CD14-positive monocyte (primary cell): ENCODE data around the gene NUDT1. TPM values are rescaled to one million over a fixed set of nuclear protein-coding genes. Genes with fewer than 3 reads are reported as not detected.

ENCODE experiments used
- DNase-seq, 3 donors: peaks; one replicate each; pipeline ENCODE4 v3.0.0-alpha.2; 2011 to 2022
- H2AFZ ChIP-seq: 2 replicates; pipeline ENCODE4 v1.6.0; 2012; ENCODE audit warnings: mild to moderate bottlenecking, low read depth, low read length, inconsistent platforms; ENCODE audit not compliant: insufficient read depth, poor library complexity, severe bottlenecking
- H3K27ac ChIP-seq, 2 donors: 1 replicate in 1 of 2; 2 replicates in 1 of 2; pipeline ENCODE4 v1.5.1; 2012 to 2013; ENCODE audit warnings: low read length in 2 of 2, control low read depth in 1 of 2, inconsistent platforms in 1 of 2, low read depth in 1 of 2, mild to moderate bottlenecking in 1 of 2
- H3K27me3 ChIP-seq, 2 donors: one replicate each; pipeline versions ENCODE4 v1.6.0 to v1.6.1; 2011 to 2013; ENCODE audit warnings: low read length in 2 of 2; ENCODE audit not compliant: control insufficient read depth in 2 of 2, insufficient read depth in 2 of 2
- H3K36me3 ChIP-seq, 2 donors: replicated peaks in 1 of 2; 1 replicate in 1 of 2; 2 replicates in 1 of 2; pipeline versions ENCODE4 v1.5.1 to v1.6.1; 2012 to 2013; ENCODE audit warnings: low read length in 2 of 2, control low read depth in 1 of 2, inconsistent platforms in 1 of 2, mild to moderate bottlenecking in 1 of 2; ENCODE audit not compliant: insufficient read depth in 2 of 2, control insufficient read depth in 1 of 2
- H3K4me1 ChIP-seq, 2 donors: 1 replicate in 1 of 2; 2 replicates in 1 of 2; pipeline versions ENCODE4 v1.5.1 to v1.6.1; 2012 to 2013; ENCODE audit warnings: low read length in 2 of 2, control low read depth in 1 of 2, inconsistent platforms in 1 of 2, mild to moderate bottlenecking in 1 of 2, moderate library complexity in 1 of 2; ENCODE audit not compliant: insufficient read depth in 2 of 2, control insufficient read depth in 1 of 2
- H3K4me2 ChIP-seq: replicated peaks from 2 replicates; pipeline ENCODE3; 2012; ENCODE audit warnings: low read length, moderate library complexity, mild to moderate bottlenecking; ENCODE audit not compliant: poor library complexity, severe bottlenecking; ENCODE audit errors: extremely low read depth
- H3K4me3 ChIP-seq, 3 experiments: fragments of 200-600 bp in 1 of 3; sonication (generic) in 1 of 3; replicated peaks in 1 of 3; 1 replicate in 2 of 3; 2 replicates in 1 of 3; pipeline ENCODE4 v1.5.1; 2011 to 2013; ENCODE audit warnings: low read length in 3 of 3, mild to moderate bottlenecking in 3 of 3, control low read depth in 2 of 3, low read depth in 2 of 3, inconsistent platforms in 1 of 3, moderate library complexity in 1 of 3
- H3K79me2 ChIP-seq: 2 replicates; pipeline ENCODE4 v1.6.0; 2012; ENCODE audit warnings: mild to moderate bottlenecking, control low read depth, inconsistent platforms, low read length, moderate library complexity; ENCODE audit not compliant: insufficient read depth
- H3K9ac ChIP-seq: 2 replicates; pipeline ENCODE4 v1.6.0; 2017; ENCODE audit warnings: low read length, mild to moderate bottlenecking; ENCODE audit not compliant: insufficient read depth, poor library complexity, severe bottlenecking
- H3K9me3 ChIP-seq, 2 donors: replicated peaks in 1 of 2; 1 replicate in 1 of 2; 2 replicates in 1 of 2; pipeline versions ENCODE4 v1.5.1 to v1.6.1; 2012 to 2013; ENCODE audit warnings: low read length in 2 of 2, control low read depth in 1 of 2; ENCODE audit not compliant: control insufficient read depth in 1 of 2, insufficient read depth in 1 of 2
- H4K20me1 ChIP-seq: 2 replicates; pipeline ENCODE4 v1.6.0; 2012; ENCODE audit warnings: mild to moderate bottlenecking, low read length, control low read depth, moderate library complexity; ENCODE audit not compliant: insufficient read depth
- H3K27ac Mint-ChIP-seq, 7 donors: one replicate each; pipeline ENCODE4 v1.8.0; 2020; ENCODE audit warnings: mild to moderate bottlenecking in 7 of 7, mixed read lengths in 7 of 7, moderate library complexity in 6 of 7, inconsistent platforms in 2 of 7
- H3K27me3 Mint-ChIP-seq, 3 donors: one replicate each; pipeline ENCODE4 v1.8.0; 2021 to 2022; ENCODE audit warnings: low read depth in 3 of 3, mild to moderate bottlenecking in 3 of 3, mixed read lengths in 3 of 3, moderate library complexity in 3 of 3, inconsistent platforms in 1 of 3
- H3K36me3 Mint-ChIP-seq, 2 donors: one replicate each; pipeline ENCODE4 v1.8.0; 2020; ENCODE audit warnings: mixed read lengths in 2 of 2, inconsistent platforms in 1 of 2, mild to moderate bottlenecking in 1 of 2
- H3K4me1 Mint-ChIP-seq: one replicate; pipeline ENCODE4 v1.8.0; 2020; ENCODE audit warnings: mild to moderate bottlenecking, mixed read lengths
- H3K4me3 Mint-ChIP-seq, 2 donors: one replicate each; pipeline ENCODE4 v1.8.0; 2020; ENCODE audit warnings: mild to moderate bottlenecking in 2 of 2, mixed read lengths in 2 of 2, moderate library complexity in 1 of 2
- H3K9me3 Mint-ChIP-seq, 7 donors: one replicate each; pipeline ENCODE4 v1.8.0; 2020 to 2022; ENCODE audit warnings: mixed read lengths in 7 of 7, mild to moderate bottlenecking in 6 of 7, moderate library complexity in 6 of 7, inconsistent platforms in 2 of 7
- CTCF ChIP-seq: fragments of 200-600 bp; IDR thresholded peaks from one replicate; pipeline ENCODE4 v1.8.0; 2022; ENCODE audit warnings: antibody characterized with exemption, mild to moderate bottlenecking
- WGBS: methylation state at CpG from one replicate; pipeline ENCODE4 v1.1.5; 2013; ENCODE audit warnings: missing lambda C conversion rate; ENCODE audit not compliant: insufficient coverage; 5-methylcytosine and 5-hydroxymethylcytosine counted together
- intact Hi-C, 2 donors: fragments of 100-400 bp; cut with micrococcal nuclease; formaldehyde crosslinking; loops; one replicate each; pipeline versions ENCODE4 v1.15.0 to v1.15.1; 2023
- polyA plus RNA-seq, 3 donors: library from polyadenylated mRNA; depleted of rRNA in 1 of 3; unstranded in 2 of 3; stranded (reverse) in 1 of 3; fragments of 300-500 nt in 2 of 3; fragments of >200 nt in 1 of 3; fragmentation: Illumina TruSeq in 2 of 3; gene quantifications; 1 replicate in 2 of 3; 2 replicates in 1 of 3; pipeline ENCODE4 v1.2.3, GENCODE V29; 2012 to 2021

NUDT1 gene
- polyA plus RNA-seq, 3 donors = 19.6 to 42.6 (median 40.8) TPM

- Histone ChIP-seq H3K27ac (no peak overlapping the region), H3K4me2 (no peak overlapping the region), H3K36me3 (peaks cover 39 to 50% of the 10 kb centered on the region in 2 donors), H3K4me1 (no peaks in the 10 kb centered on the region), H3K79me2 (no peaks in the 10 kb centered on the region), H3K4me3 (no peak overlapping the region), H2AFZ (no peak overlapping the region), H3K9ac (no peak overlapping the region), H3K27me3 (no peaks in the 10 kb centered on the region), H4K20me1 (no peaks in the 10 kb centered on the region), H3K9me3 (no peaks in the 10 kb centered on the region)
- peaks cover 45 to 76% of the 10 kb centered on the region in 2 donors for H3K36me3 Mint-ChIP-seq
- H3K27ac Mint-ChIP-seq = no peak overlapping the region
- no peak overlapping the region for H3K4me3 Mint-ChIP-seq
- DNase-seq = no peak
- intact Hi-C loops = no loop called here
- 96% methylated on average over 17 of the region's 20 CpGs for WGBS
- no peak for TF ChIP-seq CTCF
- H3K27me3 Mint-ChIP-seq = peaks cover 0 to 1% (median 1%) of the 10 kb centered on the region in 3 donors
- H3K9me3 Mint-ChIP-seq = peaks cover 0 to 3% (median 0%) of the 10 kb centered on the region in 7 donors
- H3K4me1 Mint-ChIP-seq = no peaks in the 10 kb centered on the region
Observed at GRCh38 chr7:2273866-2274265, 31.8 kb downstream of the NUDT1 start.

- Histone ChIP-seq H3K79me2 (peaks cover 2% of the 10 kb centered on the region), H3K9me3 (no peaks in the 10 kb centered on the region), H3K27me3 (no peaks in the 10 kb centered on the region), H3K36me3 (peaks cover 37 to 50% of the 10 kb centered on the region in 2 donors), H4K20me1 (no peaks in the 10 kb centered on the region), H3K27ac (no peak overlapping the region), H3K4me1 (no peaks in the 10 kb centered on the region), H3K4me3 (no peak overlapping the region), H3K4me2 (no peak overlapping the region), H3K9ac (no peak overlapping the region), H2AFZ (no peak overlapping the region)
- no peak overlapping the region for H3K4me3 Mint-ChIP-seq
- 100% methylated on average over 5 of the region's 7 CpGs for WGBS
- H3K27ac Mint-ChIP-seq = no peak overlapping the region
- peaks cover 0 to 3% (median 0%) of the 10 kb centered on the region in 7 donors for H3K9me3 Mint-ChIP-seq
- peaks cover 42 to 69% of the 10 kb centered on the region in 2 donors for H3K36me3 Mint-ChIP-seq
- intact Hi-C loops = no loop called here
- H3K4me1 Mint-ChIP-seq = no peaks in the 10 kb centered on the region
- DNase-seq = no peak
- TF ChIP-seq CTCF = no peak
- peaks cover 0 to 1% (median 1%) of the 10 kb centered on the region in 3 donors for H3K27me3 Mint-ChIP-seq
Observed at GRCh38 chr7:2274666-2275065, 32.6 kb downstream of the NUDT1 start.
